GM23338 (cell line): Measurements from ENCODE around the gene TRAF3IP3. TPM values are rescaled to one million over a fixed set of nuclear protein-coding genes. Genes with fewer than 3 reads are reported as not detected.

ENCODE experiments used
- ATAC-seq: fragments of 200-7000 bp; cut with Tn5 transposase; 3 replicates; pipeline ENCODE4 v1.9.1; 2020
- DNase-seq: peaks from one replicate; pipeline ENCODE4 v3.0.0-alpha.2; 2015; ENCODE audit warnings: low spot score
- H2AFZ ChIP-seq: fragments of 200-600 bp; sonication (generic); 2 replicates; pipeline ENCODE4 v1.8.0; 2016; ENCODE audit warnings: antibody characterized with exemption, mild to moderate bottlenecking, moderate library complexity
- H3F3A ChIP-seq: fragments of 200-600 bp; sonication (generic); replicated peaks from 2 replicates; pipeline ENCODE4 v1.8.0; 2017; ENCODE audit warnings: antibody characterized with exemption, mixed run types, low read depth
- H3K27ac ChIP-seq: fragments of 200-600 bp; sonication (generic); 2 replicates; pipeline ENCODE4 v1.6.1; 2016; ENCODE audit warnings: low read depth
- H3K27me3 ChIP-seq: fragments of 200-600 bp; sonication (generic); 2 replicates; pipeline ENCODE4 v1.8.0; 2016; ENCODE audit warnings: mild to moderate bottlenecking, mixed run types, moderate library complexity; ENCODE audit not compliant: insufficient read depth
- H3K36me3 ChIP-seq: fragments of 200-600 bp; sonication (generic); 2 replicates; pipeline ENCODE4 v1.8.0; 2016; ENCODE audit warnings: mild to moderate bottlenecking; ENCODE audit not compliant: insufficient read depth
- H3K4me1 ChIP-seq: fragments of 200-600 bp; sonication (generic); 2 replicates; pipeline ENCODE4 v1.8.0; 2016; ENCODE audit warnings: mild to moderate bottlenecking, moderate library complexity; ENCODE audit not compliant: insufficient read depth
- H3K4me2 ChIP-seq: fragments of 200-600 bp; sonication (generic); 2 replicates; pipeline ENCODE4 v1.7.1; 2017; ENCODE audit warnings: mixed run types
- H3K4me3 ChIP-seq: fragments of 200-600 bp; sonication (generic); 2 replicates; pipeline ENCODE4 v1.6.1; 2016; ENCODE audit warnings: mixed run types
- H3K79me2 ChIP-seq: fragments of 200-600 bp; sonication (generic); replicated peaks from 2 replicates; pipeline ENCODE4 v1.8.0; 2017; ENCODE audit warnings: mild to moderate bottlenecking; ENCODE audit not compliant: insufficient read depth
- H3K9me2 ChIP-seq: fragments of 200-600 bp; sonication (generic); 2 replicates; pipeline ENCODE4 v1.8.0; 2017; ENCODE audit not compliant: insufficient read depth
- H4K20me1 ChIP-seq: fragments of 200-600 bp; sonication (generic); replicated peaks from 2 replicates; pipeline ENCODE4 v1.8.0; 2017; ENCODE audit warnings: mild to moderate bottlenecking; ENCODE audit not compliant: insufficient read depth
- H3K27ac Mint-ChIP-seq: 2 replicates; pipeline ENCODE4 v1.8.0; 2020; ENCODE audit warnings: inconsistent platforms, mild to moderate bottlenecking, moderate library complexity, mixed read lengths
- H3K27me3 Mint-ChIP-seq: 3 replicates; pipeline ENCODE4 v1.8.0; 2022; ENCODE audit warnings: low read depth, mild to moderate bottlenecking, moderate library complexity, mixed read lengths, inconsistent platforms; ENCODE audit not compliant: insufficient read depth, poor library complexity
- H3K36me3 Mint-ChIP-seq: 3 replicates; pipeline ENCODE4 v1.8.0; 2021; ENCODE audit warnings: low read depth, mild to moderate bottlenecking, inconsistent platforms, moderate library complexity, mixed read lengths
- H3K4me1 Mint-ChIP-seq: 3 replicates; pipeline ENCODE4 v1.8.0; 2020; ENCODE audit warnings: mild to moderate bottlenecking, inconsistent platforms, mixed read lengths
- H3K4me3 Mint-ChIP-seq: 3 replicates; pipeline ENCODE4 v1.8.0; 2021; ENCODE audit warnings: moderate library complexity, mild to moderate bottlenecking, inconsistent platforms, mixed read lengths
- H3K9me3 Mint-ChIP-seq: 3 replicates; pipeline ENCODE4 v1.8.0; 2020; ENCODE audit warnings: moderate library complexity, mild to moderate bottlenecking, inconsistent platforms, mixed read lengths
- CREB1 ChIP-seq: fragments of 250-450 bp; sonication (Bioruptor Pico); IDR thresholded peaks from 2 replicates; pipeline ENCODE4 v1.5.0; 2020; ENCODE audit warnings: low read depth, mild to moderate bottlenecking, moderate library complexity
- EZH2 ChIP-seq: fragments of 200-600 bp; sonication (generic); IDR thresholded peaks from one replicate; pipeline ENCODE4 v1.8.0; 2017; ENCODE audit warnings: antibody characterized with exemption, mild to moderate bottlenecking, low read depth; ENCODE audit not compliant: unreplicated experiment
- EZH2phosphoT487 ChIP-seq: fragments of 200-600 bp; sonication (generic); IDR thresholded peaks from one replicate; pipeline ENCODE4 v1.8.1; 2018; ENCODE audit warnings: antibody characterized with exemption; ENCODE audit not compliant: unreplicated experiment
- NANOG ChIP-seq: IDR thresholded peaks from 2 replicates; pipeline ENCODE4 v1.6.1; 2016; ENCODE audit warnings: antibody characterized with exemption, borderline replicate concordance
- POLR2AphosphoS5 ChIP-seq: IDR thresholded peaks from 2 replicates; pipeline ENCODE4 v1.6.1; 2016; ENCODE audit warnings: antibody characterized with exemption, low read depth
- REST ChIP-seq: IDR thresholded peaks from one replicate; pipeline ENCODE4 v1.6.1; 2018; ENCODE audit warnings: antibody characterized with exemption; ENCODE audit not compliant: unreplicated experiment
- STAT1 ChIP-seq: IDR thresholded peaks from one replicate; pipeline ENCODE4 v1.6.1; 2016; ENCODE audit warnings: antibody characterized with exemption; ENCODE audit not compliant: unreplicated experiment
- ZNF114 ChIP-seq: fragments of 250-450 bp; sonication (Bioruptor Pico); IDR thresholded peaks from 2 replicates; pipeline ENCODE4 v1.5.0; 2020; ENCODE audit warnings: mild to moderate bottlenecking, moderate library complexity
- ZNF331 ChIP-seq: fragments of 250-450 bp; sonication (Bioruptor Pico); IDR thresholded peaks from 2 replicates; pipeline ENCODE4 v1.5.0; 2020; ENCODE audit warnings: low read depth, mild to moderate bottlenecking, moderate library complexity
- polyA plus RNA-seq: library from polyadenylated mRNA; unstranded; fragments of >200 nt; fragmentation: Nextera tagmentation; extraction: Ambion mirVana; gene quantifications from 2 replicates; pipeline ENCODE4 v1.2.1, GENCODE V29; 2016
- total RNA-seq: library from RNA; depleted of rRNA; stranded (reverse); fragments of >200 nt; shearing (Covaris generic); gene quantifications from 2 replicates; pipeline ENCODE4 v1.2.3, GENCODE V29; 2014
- TF ChIP-seq, protein P1 (sequence below), 2 experiments: fragments of 200-600 bp in 1 of 2; sonication (generic) in 1 of 2; conservative IDR thresholded peaks; 2 replicates each; pipeline versions ENCODE4 v1.5.1 to v1.6.1; 2016 to 2017; ENCODE audit warnings: antibody characterized with exemption in 2 of 2, low read depth in 2 of 2, mild to moderate bottlenecking in 2 of 2, moderate library complexity in 1 of 2

The TRAF3IP3 gene
- total and polyA plus RNA-seq, 2 experiments from 2014 or later, result not detected

- TF ChIP-seq REST (no peak), ZNF331 (no peak), EZH2phosphoT487 (no peak), ZNF114 (CRISPR knock-in tag) (no peak)
Measured at GRCh38 chr1:209756615-209757445, 977 bp downstream of the TRAF3IP3 start (continued).

GRCh38 chr1:209758400-209758799 lies 2.5 kb downstream of the TRAF3IP3 start:
- no peak for ATAC-seq
- H3K27ac Mint-ChIP-seq, result no peak overlapping the region

More at GRCh38 chr1:209758400-209758799, 2.5 kb downstream of the TRAF3IP3 start:
- peaks cover 4% of the 10 kb centered on the region for H3K27me3 Mint-ChIP-seq
- no peaks in the 10 kb centered on the region for H3K79me2 ChIP-seq
- no peaks in the 10 kb centered on the region for H3K36me3 Mint-ChIP-seq
- H3F3A ChIP-seq, result no peaks in the 10 kb centered on the region
- H3K36me3 ChIP-seq, result no peaks in the 10 kb centered on the region
- TF ChIP-seq ZNF114 (CRISPR knock-in tag), result no peak
- TF ChIP-seq, protein P1, sequence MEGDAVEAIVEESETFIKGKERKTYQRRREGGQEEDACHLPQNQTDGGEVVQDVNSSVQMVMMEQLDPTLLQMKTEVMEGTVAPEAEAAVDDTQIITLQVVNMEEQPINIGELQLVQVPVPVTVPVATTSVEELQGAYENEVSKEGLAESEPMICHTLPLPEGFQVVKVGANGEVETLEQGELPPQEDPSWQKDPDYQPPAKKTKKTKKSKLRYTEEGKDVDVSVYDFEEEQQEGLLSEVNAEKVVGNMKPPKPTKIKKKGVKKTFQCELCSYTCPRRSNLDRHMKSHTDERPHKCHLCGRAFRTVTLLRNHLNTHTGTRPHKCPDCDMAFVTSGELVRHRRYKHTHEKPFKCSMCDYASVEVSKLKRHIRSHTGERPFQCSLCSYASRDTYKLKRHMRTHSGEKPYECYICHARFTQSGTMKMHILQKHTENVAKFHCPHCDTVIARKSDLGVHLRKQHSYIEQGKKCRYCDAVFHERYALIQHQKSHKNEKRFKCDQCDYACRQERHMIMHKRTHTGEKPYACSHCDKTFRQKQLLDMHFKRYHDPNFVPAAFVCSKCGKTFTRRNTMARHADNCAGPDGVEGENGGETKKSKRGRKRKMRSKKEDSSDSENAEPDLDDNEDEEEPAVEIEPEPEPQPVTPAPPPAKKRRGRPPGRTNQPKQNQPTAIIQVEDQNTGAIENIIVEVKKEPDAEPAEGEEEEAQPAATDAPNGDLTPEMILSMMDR (conservative IDR thresholded peaks at IDR 0.05; ENCODE audit: low read depth in 2 of 2), result no peak
- TF ChIP-seq EZH2phosphoT487, result no peak
- TF ChIP-seq STAT1, result no peak
- TF ChIP-seq EZH2, result no peak
- no peak for TF ChIP-seq CREB1 (CRISPR knock-in tag)
- TF ChIP-seq ZNF331, result no peak
- TF ChIP-seq POLR2AphosphoS5, result no peak
- no peak for TF ChIP-seq NANOG
- TF ChIP-seq REST, result no peak
- no peak for DNase-seq
- no peak overlapping the region for H2AFZ ChIP-seq
- H3K4me3 Mint-ChIP-seq, result no peak overlapping the region
- H3K9me3 Mint-ChIP-seq, result no peaks in the 10 kb centered on the region
- no peaks in the 10 kb centered on the region for H3K4me1 ChIP-seq
- 0 out of 2 replicates have a peak, but pooled peaks cover 3% of the 10 kb centered on the region for H3K9me2 ChIP-seq
- H3K27ac ChIP-seq, result no peak overlapping the region
- no peaks in the 10 kb centered on the region for H3K4me1 Mint-ChIP-seq
- H4K20me1 ChIP-seq, result no peaks in the 10 kb centered on the region
- no peaks in the 10 kb centered on the region for H3K27me3 ChIP-seq
- H3K4me2 ChIP-seq, result no peak overlapping the region
- H3K4me3 ChIP-seq, result no peak overlapping the region
